HEK293 (cell line): ENCODE results near the gene SH2D1B.

Source experiments
- EGR2 ChIP-seq: fragments of 450-650 bp; formaldehyde crosslinking; IDR thresholded peaks from 2 replicates; pipeline ENCODE4 v1.5.1; 2016; ENCODE audit warnings: low read depth, missing biosample characterization, missing genetic modification characterization
- GFI1B ChIP-seq: fragments of 450-650 bp; formaldehyde crosslinking; IDR thresholded peaks from 2 replicates; pipeline ENCODE4 v1.5.1; 2016; ENCODE audit warnings: missing biosample characterization, missing genetic modification characterization
- GLI4 ChIP-seq: fragments of 450-650 bp; formaldehyde crosslinking; IDR thresholded peaks from 2 replicates; pipeline ENCODE4 v1.5.1; 2016; ENCODE audit warnings: missing biosample characterization, missing genetic modification characterization
- PRDM1 ChIP-seq: fragments of 450-650 bp; formaldehyde crosslinking; IDR thresholded peaks from 2 replicates; pipeline ENCODE4; 2016; ENCODE audit warnings: missing biosample characterization, missing genetic modification characterization
- SCRT2 ChIP-seq: fragments of 450-650 bp; formaldehyde crosslinking; IDR thresholded peaks from 2 replicates; pipeline ENCODE4 v1.5.1; 2016; ENCODE audit warnings: missing biosample characterization, missing genetic modification characterization
- SP7 ChIP-seq: fragments of 450-650 bp; formaldehyde crosslinking; IDR thresholded peaks from 2 replicates; pipeline ENCODE4 v1.5.1; 2016; ENCODE audit warnings: missing biosample characterization, missing genetic modification characterization
- TRIM28 ChIP-seq: IDR thresholded peaks from 2 replicates; pipeline ENCODE4 v1.6.1; 2011; ENCODE audit warnings: low read length, control low read depth, borderline replicate concordance
- ZBTB20 ChIP-seq: fragments of 450-650 bp; formaldehyde crosslinking; IDR thresholded peaks from 2 replicates; pipeline ENCODE4 v1.5.1; 2016; ENCODE audit warnings: missing biosample characterization, missing genetic modification characterization
- ZBTB8A ChIP-seq: fragments of 450-650 bp; formaldehyde crosslinking; IDR thresholded peaks from 2 replicates; pipeline ENCODE4 v1.5.1; 2016; ENCODE audit warnings: missing biosample characterization, missing genetic modification characterization
- ZFHX2 ChIP-seq: fragments of 450-650 bp; formaldehyde crosslinking; conservative IDR thresholded peaks from 2 replicates; pipeline ENCODE4 v1.5.1; 2016; ENCODE audit warnings: missing biosample characterization, missing genetic modification characterization
- ZFP69B ChIP-seq: fragments of 450-650 bp; formaldehyde crosslinking; IDR thresholded peaks from 2 replicates; pipeline ENCODE4 v1.5.1; 2016; ENCODE audit warnings: missing biosample characterization, missing genetic modification characterization
- ZNF10 ChIP-seq: fragments of 450-650 bp; formaldehyde crosslinking; IDR thresholded peaks from 2 replicates; pipeline ENCODE4 v1.5.1; 2017; ENCODE audit warnings: missing biosample characterization, missing genetic modification characterization
- ZNF140 ChIP-seq: fragments of 450-650 bp; formaldehyde crosslinking; IDR thresholded peaks from 2 replicates; pipeline ENCODE4 v1.5.1; 2016; ENCODE audit warnings: missing biosample characterization, missing genetic modification characterization
- ZNF211 ChIP-seq: fragments of 450-650 bp; formaldehyde crosslinking; IDR thresholded peaks from 2 replicates; pipeline ENCODE4 v1.5.1; 2016; ENCODE audit warnings: low read depth, missing biosample characterization, missing genetic modification characterization
- ZNF221 ChIP-seq: fragments of 450-650 bp; formaldehyde crosslinking; IDR thresholded peaks from 2 replicates; pipeline ENCODE4 v1.5.1; 2017; ENCODE audit warnings: missing biosample characterization, missing genetic modification characterization, borderline replicate concordance
- ZNF311 ChIP-seq: fragments of 450-650 bp; formaldehyde crosslinking; IDR thresholded peaks from 2 replicates; pipeline ENCODE4 v1.5.1; 2017; ENCODE audit warnings: missing biosample characterization, missing genetic modification characterization, borderline replicate concordance
- ZNF335 ChIP-seq: fragments of 450-650 bp; formaldehyde crosslinking; conservative IDR thresholded peaks from 2 replicates; pipeline ENCODE4 v1.5.1; 2016; ENCODE audit warnings: missing biosample characterization, missing genetic modification characterization
- ZNF350 ChIP-seq: fragments of 450-650 bp; formaldehyde crosslinking; IDR thresholded peaks from 2 replicates; pipeline ENCODE4 v1.5.0; 2017; ENCODE audit warnings: missing biosample characterization, mild to moderate bottlenecking, missing genetic modification characterization
- ZNF529 ChIP-seq: fragments of 450-650 bp; formaldehyde crosslinking; IDR thresholded peaks from 2 replicates; pipeline ENCODE4 v1.5.1; 2017; ENCODE audit warnings: missing genetic modification characterization, missing biosample characterization; ENCODE audit not compliant: insufficient replicate concordance
- ZNF544 ChIP-seq: fragments of 450-650 bp; formaldehyde crosslinking; IDR thresholded peaks from 2 replicates; pipeline ENCODE4 v1.5.0; 2017; ENCODE audit warnings: missing biosample characterization, missing genetic modification characterization
- ZNF555 ChIP-seq: fragments of 450-650 bp; formaldehyde crosslinking; conservative IDR thresholded peaks from 2 replicates; pipeline ENCODE4 v1.5.1; 2017; ENCODE audit warnings: missing biosample characterization, mild to moderate bottlenecking, missing genetic modification characterization, inconsistent platforms
- ZNF571 ChIP-seq: fragments of 450-650 bp; formaldehyde crosslinking; IDR thresholded peaks from 2 replicates; pipeline ENCODE4 v1.5.0; 2017; ENCODE audit warnings: missing biosample characterization, missing genetic modification characterization
- ZNF660 ChIP-seq: fragments of 450-650 bp; IDR thresholded peaks from 2 replicates; pipeline ENCODE4 v1.5.1; 2018; ENCODE audit warnings: missing biosample characterization, mild to moderate bottlenecking, missing genetic modification characterization
- ZNF677 ChIP-seq: fragments of 450-650 bp; IDR thresholded peaks from 2 replicates; pipeline ENCODE4 v1.5.0; 2018; ENCODE audit warnings: missing biosample characterization, mild to moderate bottlenecking, missing genetic modification characterization, moderate library complexity
- ZNF747 ChIP-seq: fragments of 450-650 bp; formaldehyde crosslinking; IDR thresholded peaks from 2 replicates; pipeline ENCODE4 v1.5.1; 2016; ENCODE audit warnings: missing biosample characterization, missing genetic modification characterization
- ZNF768 ChIP-seq: fragments of 450-650 bp; formaldehyde crosslinking; IDR thresholded peaks from 2 replicates; pipeline ENCODE4 v1.5.1; 2018; ENCODE audit warnings: missing biosample characterization, mild to moderate bottlenecking, missing genetic modification characterization
- ZNF785 ChIP-seq: fragments of 450-650 bp; formaldehyde crosslinking; IDR thresholded peaks from 2 replicates; pipeline ENCODE4 v1.5.1; 2016; ENCODE audit warnings: missing biosample characterization, missing genetic modification characterization
- ZNF837 ChIP-seq: fragments of 450-650 bp; formaldehyde crosslinking; IDR thresholded peaks from 2 replicates; pipeline ENCODE4 v1.5.1; 2016; ENCODE audit warnings: missing biosample characterization, missing genetic modification characterization
- TF ChIP-seq, protein P1 (sequence below): IDR thresholded peaks from 2 replicates; pipeline ENCODE4 v1.6.1; 2011; ENCODE audit warnings: mild to moderate bottlenecking, low read depth, low read length, borderline replicate concordance
- TF ChIP-seq, protein P2 (sequence below): sonication (generic); formaldehyde crosslinking; IDR thresholded peaks from 2 replicates; pipeline ENCODE4 v1.8.1; 2022; ENCODE audit warnings: mild to moderate bottlenecking, moderate library complexity, missing genetic modification reagents
- TF ChIP-seq, protein P3 (sequence below): fragments of 450-650 bp; formaldehyde crosslinking; IDR thresholded peaks from 2 replicates; pipeline ENCODE4 v1.5.1; 2016; ENCODE audit warnings: missing biosample characterization, missing genetic modification characterization
- TF ChIP-seq, protein P4 (sequence below): fragments of 450-650 bp; formaldehyde crosslinking; IDR thresholded peaks from 2 replicates; pipeline ENCODE4 v1.5.1; 2016; ENCODE audit warnings: missing biosample characterization, missing genetic modification characterization
- TF ChIP-seq, protein P5 (sequence below): fragments of 450-650 bp; formaldehyde crosslinking; IDR thresholded peaks from 2 replicates; pipeline ENCODE4 v1.5.1; 2016; ENCODE audit warnings: missing biosample characterization, missing genetic modification characterization, low read depth

The SH2D1B gene

DNA sequence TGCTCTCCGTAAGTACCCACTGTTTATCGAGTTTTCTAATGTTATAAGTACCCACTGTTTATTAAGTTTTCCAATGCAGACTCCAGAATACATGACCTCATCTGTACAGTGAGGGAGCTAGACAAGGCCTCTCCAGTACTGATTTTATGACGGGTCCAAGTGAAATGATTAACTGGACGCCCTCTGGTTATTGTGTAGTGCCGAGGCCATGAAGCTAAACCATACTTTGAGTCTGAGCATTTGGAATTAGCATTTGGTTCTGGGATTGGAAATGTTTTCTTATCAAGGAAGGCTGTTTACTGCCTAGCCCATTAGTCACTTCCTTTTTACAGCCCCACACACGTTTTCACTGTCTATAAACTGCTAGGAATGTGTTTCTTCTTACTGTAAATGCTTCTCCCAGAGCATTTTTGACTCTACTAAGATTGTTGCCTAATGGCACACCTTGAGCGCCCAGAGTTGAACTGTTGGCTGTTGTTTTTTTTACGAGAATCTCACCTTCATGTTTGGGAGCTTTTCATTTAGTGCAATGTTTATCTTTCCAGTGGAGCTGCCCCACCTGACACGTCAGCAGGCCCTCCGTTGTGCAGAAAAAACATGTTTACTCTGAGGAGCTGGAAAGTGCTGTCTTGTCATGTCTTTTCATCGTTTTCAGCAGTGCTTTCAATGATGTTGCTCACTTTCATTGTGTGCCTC, 62.2 kb downstream of the SH2D1B start (continued):
- TF ChIP-seq TRIM28 (peak; percentile 94), ZNF747 (tag by site-specific recombination) (no peak), ZNF555 (tag by site-specific recombination) (no peak), ZNF677 (no peak), ZNF350 (tag by site-specific recombination) (no peak), ZNF140 (no peak), PRDM1 (tag by site-specific recombination) (peak; percentile 73), SCRT2 (tag by site-specific recombination) (no peak), ZNF544 (tag by site-specific recombination) (no peak), ZBTB8A (tag by site-specific recombination) (no peak), ZNF768 (tag by site-specific recombination) (no peak), ZNF211 (tag by site-specific recombination) (no peak), ZNF660 (peak; percentile 33; the same call in 1 of the 2 replicates), ZNF335 (tag by site-specific recombination) (peak; percentile 25; the same call in 1 of the 2 replicates), EGR2 (tag by site-specific recombination) (no peak), ZBTB20 (tag by site-specific recombination) (0 out of 2 replicates have a peak, but pooled peaks have one; percentile 32), ZNF837 (no peak), GLI4 (tag by site-specific recombination) (no peak), ZNF529 (tag by site-specific recombination) (no peak), ZNF221 (tag by site-specific recombination) (no peak), SP7 (tag by site-specific recombination) (peak; percentile 55; the same call in 1 of the 2 replicates), GFI1B (no peak), ZNF571 (tag by site-specific recombination) (no peak), ZNF785 (tag by site-specific recombination) (no peak), ZNF311 (tag by site-specific recombination) (no peak), ZNF10 (no peak), ZFP69B (tag by site-specific recombination) (no peak), ZFHX2 (tag by site-specific recombination) (no peak)
- TF ChIP-seq, protein P1, sequence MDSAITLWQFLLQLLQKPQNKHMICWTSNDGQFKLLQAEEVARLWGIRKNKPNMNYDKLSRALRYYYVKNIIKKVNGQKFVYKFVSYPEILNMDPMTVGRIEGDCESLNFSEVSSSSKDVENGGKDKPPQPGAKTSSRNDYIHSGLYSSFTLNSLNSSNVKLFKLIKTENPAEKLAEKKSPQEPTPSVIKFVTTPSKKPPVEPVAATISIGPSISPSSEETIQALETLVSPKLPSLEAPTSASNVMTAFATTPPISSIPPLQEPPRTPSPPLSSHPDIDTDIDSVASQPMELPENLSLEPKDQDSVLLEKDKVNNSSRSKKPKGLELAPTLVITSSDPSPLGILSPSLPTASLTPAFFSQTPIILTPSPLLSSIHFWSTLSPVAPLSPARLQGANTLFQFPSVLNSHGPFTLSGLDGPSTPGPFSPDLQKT: no peak
- TF ChIP-seq, protein P2, sequence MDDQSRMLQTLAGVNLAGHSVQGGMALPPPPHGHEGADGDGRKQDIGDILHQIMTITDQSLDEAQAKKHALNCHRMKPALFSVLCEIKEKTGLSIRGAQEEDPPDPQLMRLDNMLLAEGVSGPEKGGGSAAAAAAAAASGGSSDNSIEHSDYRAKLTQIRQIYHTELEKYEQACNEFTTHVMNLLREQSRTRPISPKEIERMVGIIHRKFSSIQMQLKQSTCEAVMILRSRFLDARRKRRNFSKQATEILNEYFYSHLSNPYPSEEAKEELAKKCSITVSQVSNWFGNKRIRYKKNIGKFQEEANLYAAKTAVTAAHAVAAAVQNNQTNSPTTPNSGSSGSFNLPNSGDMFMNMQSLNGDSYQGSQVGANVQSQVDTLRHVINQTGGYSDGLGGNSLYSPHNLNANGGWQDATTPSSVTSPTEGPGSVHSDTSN (CRISPR knock-in tag): no peak
- TF ChIP-seq, protein P3, sequence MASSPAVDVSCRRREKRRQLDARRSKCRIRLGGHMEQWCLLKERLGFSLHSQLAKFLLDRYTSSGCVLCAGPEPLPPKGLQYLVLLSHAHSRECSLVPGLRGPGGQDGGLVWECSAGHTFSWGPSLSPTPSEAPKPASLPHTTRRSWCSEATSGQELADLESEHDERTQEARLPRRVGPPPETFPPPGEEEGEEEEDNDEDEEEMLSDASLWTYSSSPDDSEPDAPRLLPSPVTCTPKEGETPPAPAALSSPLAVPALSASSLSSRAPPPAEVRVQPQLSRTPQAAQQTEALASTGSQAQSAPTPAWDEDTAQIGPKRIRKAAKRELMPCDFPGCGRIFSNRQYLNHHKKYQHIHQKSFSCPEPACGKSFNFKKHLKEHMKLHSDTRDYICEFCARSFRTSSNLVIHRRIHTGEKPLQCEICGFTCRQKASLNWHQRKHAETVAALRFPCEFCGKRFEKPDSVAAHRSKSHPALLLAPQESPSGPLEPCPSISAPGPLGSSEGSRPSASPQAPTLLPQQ (tag by site-specific recombination): peak; percentile 30
- TF ChIP-seq, protein P4, sequence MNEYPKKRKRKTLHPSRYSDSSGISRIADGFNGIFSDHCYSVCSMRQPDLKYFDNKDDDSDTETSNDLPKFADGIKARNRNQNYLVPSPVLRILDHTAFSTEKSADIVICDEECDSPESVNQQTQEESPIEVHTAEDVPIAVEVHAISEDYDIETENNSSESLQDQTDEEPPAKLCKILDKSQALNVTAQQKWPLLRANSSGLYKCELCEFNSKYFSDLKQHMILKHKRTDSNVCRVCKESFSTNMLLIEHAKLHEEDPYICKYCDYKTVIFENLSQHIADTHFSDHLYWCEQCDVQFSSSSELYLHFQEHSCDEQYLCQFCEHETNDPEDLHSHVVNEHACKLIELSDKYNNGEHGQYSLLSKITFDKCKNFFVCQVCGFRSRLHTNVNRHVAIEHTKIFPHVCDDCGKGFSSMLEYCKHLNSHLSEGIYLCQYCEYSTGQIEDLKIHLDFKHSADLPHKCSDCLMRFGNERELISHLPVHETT (tag by site-specific recombination): no peak
- TF ChIP-seq, protein P5, sequence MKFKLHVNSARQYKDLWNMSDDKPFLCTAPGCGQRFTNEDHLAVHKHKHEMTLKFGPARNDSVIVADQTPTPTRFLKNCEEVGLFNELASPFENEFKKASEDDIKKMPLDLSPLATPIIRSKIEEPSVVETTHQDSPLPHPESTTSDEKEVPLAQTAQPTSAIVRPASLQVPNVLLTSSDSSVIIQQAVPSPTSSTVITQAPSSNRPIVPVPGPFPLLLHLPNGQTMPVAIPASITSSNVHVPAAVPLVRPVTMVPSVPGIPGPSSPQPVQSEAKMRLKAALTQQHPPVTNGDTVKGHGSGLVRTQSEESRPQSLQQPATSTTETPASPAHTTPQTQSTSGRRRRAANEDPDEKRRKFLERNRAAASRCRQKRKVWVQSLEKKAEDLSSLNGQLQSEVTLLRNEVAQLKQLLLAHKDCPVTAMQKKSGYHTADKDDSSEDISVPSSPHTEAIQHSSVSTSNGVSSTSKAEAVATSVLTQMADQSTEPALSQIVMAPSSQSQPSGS (tag by site-specific recombination): peak; percentile 88
